ENCODE results near the gene TAT.
A peak's percentile ranks its signal among the peaks of the same experiment; 100 is the strongest.
"Not testable (repeated sequence)": the region's sequence is repeated elsewhere in the genome, so short reads cannot be mapped to it uniquely, and the experiment has no call there.

The TAT gene
- total RNA-seq = 0 to 0.09 (median 0) reads per million in 3 donors

DNA sequence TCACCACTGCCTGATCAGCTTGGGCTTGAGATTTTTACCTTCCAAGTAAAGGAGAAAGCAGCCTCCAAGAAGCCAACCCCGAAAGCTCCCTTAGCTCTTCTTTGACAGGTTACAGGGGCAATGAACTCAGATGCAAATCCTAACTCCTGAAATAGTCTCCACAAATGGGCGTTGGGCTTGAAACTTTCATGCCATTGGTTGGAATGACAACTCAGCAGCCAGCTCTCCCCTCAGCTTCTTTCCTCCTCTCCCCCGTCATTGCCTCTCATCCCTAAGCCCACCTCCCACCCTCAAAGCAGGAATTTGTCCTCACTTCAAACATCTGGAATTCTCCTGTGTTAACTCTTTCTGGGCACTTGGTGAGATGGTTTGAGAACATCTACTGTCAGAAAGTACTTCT, at the start of gene TAT:
TAT (minus strand) TSS at position 122 of the 400 bp plus-strand sequence. CDS start 677 bp downstream, outside the sequence.
- Histone ChIP-seq H3K4me1 (ENCODE audit: control insufficient read depth, insufficient read depth, low read length, poor library complexity, severe bottlenecking) (no peaks in the 10 kb centered on the region), H3K36me3 (ENCODE audit: control insufficient read depth, insufficient read depth, low read length) (no peaks in the 10 kb centered on the region), H3K27me3 (replicated peaks; ENCODE audit: control insufficient read depth, insufficient read depth, low read length, poor library complexity, severe bottlenecking) (no peaks in the 10 kb centered on the region), H3K27ac (ENCODE audit: insufficient read depth, low read length, poor library complexity, severe bottlenecking) (no peak within 1 kb of the TSS), H3K9me3 (ENCODE audit: control insufficient read depth, low read length) (no peaks in the 10 kb centered on the region), H3K4me3 (ENCODE audit: insufficient read depth, low read depth, low read length, poor library complexity, severe bottlenecking) (no peak within 1 kb of the TSS)
- no peak for DNase-seq

DNA sequence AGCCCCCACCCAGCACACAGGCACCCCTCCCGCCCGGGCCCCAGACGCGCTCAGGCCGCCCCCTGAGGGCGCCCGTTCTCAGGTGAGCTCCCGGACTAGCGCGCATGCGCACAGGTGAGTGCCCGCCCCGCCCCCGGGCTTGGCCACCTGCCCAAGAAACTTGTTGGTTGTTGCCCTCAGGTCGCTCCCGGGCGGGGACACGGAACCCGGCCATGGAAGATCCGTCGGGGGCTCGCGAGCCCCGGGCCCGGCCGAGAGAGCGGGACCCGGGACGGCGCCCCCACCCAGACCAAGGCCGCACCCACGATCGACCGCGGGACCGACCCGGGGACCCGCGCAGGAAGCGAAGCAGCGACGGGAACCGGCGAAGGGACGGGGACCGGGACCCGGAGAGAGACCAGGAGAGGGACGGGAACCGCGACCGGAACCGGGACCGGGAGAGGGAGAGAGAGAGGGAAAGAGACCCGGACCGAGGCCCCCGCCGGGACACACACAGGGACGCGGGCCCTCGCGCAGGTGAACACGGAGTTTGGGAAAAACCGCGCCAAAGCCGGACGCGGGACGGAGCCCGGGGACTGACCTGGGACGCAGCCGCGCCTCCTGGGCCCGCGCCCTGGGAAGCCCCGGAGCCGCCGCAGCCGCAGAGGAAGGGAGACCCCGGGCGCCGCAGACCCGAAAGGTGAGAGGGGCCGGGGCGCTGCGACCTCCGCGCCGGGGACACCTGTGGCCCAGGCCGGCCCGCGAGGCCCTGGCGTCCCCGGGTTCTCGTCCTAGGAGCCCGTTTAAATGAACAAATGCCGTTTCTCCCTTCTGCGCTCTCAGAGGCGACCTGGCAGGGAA, 49.3 kb upstream of the TAT start, which contains the start of gene MARVELD3:
MARVELD3 (plus strand) TSS at position 167 of the 840 bp plus-strand sequence; CDS start at position 213, 46 bp downstream.
- no peak for DNase-seq
- Histone ChIP-seq H3K36me3 (ENCODE audit: control insufficient read depth, insufficient read depth, low read length) (no peaks in the 10 kb centered on the region), H3K27ac (ENCODE audit: insufficient read depth, low read length, poor library complexity, severe bottlenecking) (no peak within 1 kb of the TSS), H3K27me3 (replicated peaks; ENCODE audit: control insufficient read depth, insufficient read depth, low read length, poor library complexity, severe bottlenecking) (peaks cover 22% of the 10 kb centered on the region), H3K4me3 (ENCODE audit: insufficient read depth, low read depth, low read length, poor library complexity, severe bottlenecking) (peak within 1 kb of the TSS; percentile 68), H3K9me3 (ENCODE audit: control insufficient read depth, low read length) (no peaks in the 10 kb centered on the region), H3K4me1 (ENCODE audit: control insufficient read depth, insufficient read depth, low read length, poor library complexity, severe bottlenecking) (peaks cover 19% of the 10 kb centered on the region)

DNA sequence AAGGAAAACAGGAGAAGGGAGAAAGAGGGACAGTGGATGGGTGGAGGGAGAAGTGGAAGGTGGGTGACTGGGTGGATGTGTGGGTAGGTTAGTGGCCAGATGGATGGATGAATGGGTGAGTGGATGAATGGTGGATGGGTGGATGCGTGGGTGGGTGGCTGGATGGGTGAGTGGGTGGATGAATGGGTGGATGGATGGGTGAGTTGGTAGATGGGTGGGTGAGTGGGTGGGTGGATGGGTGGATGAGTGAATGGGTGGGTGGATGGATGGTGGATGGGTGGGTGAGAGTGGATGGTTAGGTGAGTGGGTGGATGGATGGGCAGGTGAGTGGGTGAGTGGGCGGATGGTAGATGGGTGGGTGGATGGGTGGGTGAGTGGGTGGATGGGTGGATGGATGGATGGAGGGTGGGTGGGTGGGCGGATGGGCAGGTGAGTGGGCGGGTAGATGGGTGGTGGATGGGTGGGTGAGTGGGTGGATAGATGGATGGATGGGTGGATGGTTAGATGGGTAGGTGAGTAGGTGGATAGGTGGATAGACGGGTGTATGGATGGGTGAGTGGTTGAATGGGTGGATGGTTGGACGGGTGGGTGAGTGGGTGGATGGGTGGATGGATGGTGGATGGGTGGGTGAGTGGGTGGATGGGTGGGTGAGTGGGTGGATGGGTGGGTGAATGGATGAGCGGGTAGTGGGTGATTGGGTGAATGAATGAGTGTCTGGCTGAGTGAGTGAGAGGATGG, 48.4 kb upstream of the TAT start:
- Histone ChIP-seq H3K36me3 (ENCODE audit: control insufficient read depth, insufficient read depth, low read length) (no peaks in the 10 kb centered on the region), H3K27ac (ENCODE audit: insufficient read depth, low read length, poor library complexity, severe bottlenecking) (no peak overlapping the region), H3K4me3 (ENCODE audit: insufficient read depth, low read depth, low read length, poor library complexity, severe bottlenecking) (no peak overlapping the region), H3K9me3 (ENCODE audit: control insufficient read depth, low read length) (no peaks in the 10 kb centered on the region), H3K27me3 (replicated peaks; ENCODE audit: control insufficient read depth, insufficient read depth, low read length, poor library complexity, severe bottlenecking) (peaks cover 22% of the 10 kb centered on the region), H3K4me1 (ENCODE audit: control insufficient read depth, insufficient read depth, low read length, poor library complexity, severe bottlenecking) (peaks cover 19% of the 10 kb centered on the region)
- DNase-seq = no peak

DNA sequence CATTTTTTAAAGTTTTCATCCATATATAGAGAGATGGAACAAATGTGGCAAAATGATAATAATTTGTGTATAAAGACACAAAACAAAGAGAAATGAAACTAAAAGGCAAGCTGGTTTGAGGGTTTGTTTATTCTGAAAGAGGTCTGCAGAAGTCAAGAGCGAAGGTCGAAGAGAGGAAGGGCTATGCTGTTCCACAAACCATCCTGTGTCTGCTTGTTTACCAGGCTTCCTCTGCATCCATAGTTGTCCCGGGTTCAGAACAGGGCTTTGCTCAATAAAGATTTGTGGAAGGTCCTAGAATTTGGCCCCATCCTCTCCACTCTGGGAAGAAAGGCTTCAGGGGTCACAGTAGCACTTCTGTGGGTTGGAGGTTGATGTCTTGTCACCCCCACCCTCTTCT, 46.7 kb upstream of the TAT start:
- peaks cover 22% of the 10 kb centered on the region for H3K27me3 ChIP-seq (replicated peaks; ENCODE audit: control insufficient read depth, insufficient read depth, low read length, poor library complexity, severe bottlenecking)
- DNase-seq = no peak
- H3K4me3 ChIP-seq (ENCODE audit: insufficient read depth, low read depth, low read length, poor library complexity, severe bottlenecking) = no peak overlapping the region
- no peaks in the 10 kb centered on the region for H3K36me3 ChIP-seq (ENCODE audit: control insufficient read depth, insufficient read depth, low read length)
- peaks cover 19% of the 10 kb centered on the region for H3K4me1 ChIP-seq (ENCODE audit: control insufficient read depth, insufficient read depth, low read length, poor library complexity, severe bottlenecking)
- no peaks in the 10 kb centered on the region for H3K9me3 ChIP-seq (ENCODE audit: control insufficient read depth, low read length)
- no peak overlapping the region for H3K27ac ChIP-seq (ENCODE audit: insufficient read depth, low read length, poor library complexity, severe bottlenecking)

DNA sequence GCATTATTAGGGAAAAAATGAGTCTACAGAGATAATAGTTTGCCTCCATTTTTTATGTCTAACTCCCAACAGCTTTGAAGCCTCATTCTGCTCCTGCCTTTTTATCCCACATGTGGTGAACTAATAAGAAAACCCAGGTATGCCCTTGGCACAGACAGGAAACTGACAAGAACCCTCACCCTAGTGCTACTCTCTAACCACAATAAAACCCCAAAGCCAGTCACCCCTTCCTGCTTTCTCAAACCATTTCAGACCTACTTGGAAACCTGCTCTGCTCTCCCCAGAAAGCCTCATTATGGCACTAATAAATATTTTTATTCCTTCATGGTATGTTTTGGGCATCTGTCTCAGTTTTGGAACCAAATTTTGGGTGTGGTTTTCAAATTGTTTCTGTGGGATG, 45.2 kb upstream of the TAT start:
- Histone ChIP-seq H3K9me3 (ENCODE audit: control insufficient read depth, low read length) (no peaks in the 10 kb centered on the region), H3K27ac (ENCODE audit: insufficient read depth, low read length, poor library complexity, severe bottlenecking) (no peak overlapping the region), H3K36me3 (ENCODE audit: control insufficient read depth, insufficient read depth, low read length) (no peaks in the 10 kb centered on the region), H3K4me1 (ENCODE audit: control insufficient read depth, insufficient read depth, low read length, poor library complexity, severe bottlenecking) (peaks cover 19% of the 10 kb centered on the region), H3K27me3 (replicated peaks; ENCODE audit: control insufficient read depth, insufficient read depth, low read length, poor library complexity, severe bottlenecking) (peaks cover 22% of the 10 kb centered on the region), H3K4me3 (ENCODE audit: insufficient read depth, low read depth, low read length, poor library complexity, severe bottlenecking) (no peak overlapping the region)
- DNase-seq = no peak

DNA sequence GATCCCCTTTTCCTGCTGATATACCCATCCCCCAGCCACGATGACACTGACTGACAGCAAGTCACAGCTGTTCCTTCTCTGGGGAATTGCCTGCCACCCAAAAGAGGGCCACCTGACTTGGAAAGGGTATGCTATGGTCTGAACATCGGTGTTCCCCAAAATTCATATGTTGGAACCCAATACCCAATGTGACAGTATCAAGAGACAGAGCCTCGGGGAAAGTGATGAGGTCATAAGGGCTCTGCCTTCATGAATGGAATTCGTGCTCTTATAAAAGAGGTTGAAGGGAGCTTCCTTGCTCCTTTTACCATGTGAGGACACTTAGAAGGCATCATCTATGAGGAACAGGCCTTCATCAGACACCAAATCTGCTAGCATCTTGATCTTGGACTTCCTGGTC, 41.5 kb upstream of the TAT start:
- DNase-seq = no peak
- no peak overlapping the region for H3K27ac ChIP-seq (ENCODE audit: insufficient read depth, low read length, poor library complexity, severe bottlenecking)
- no peaks in the 10 kb centered on the region for H3K9me3 ChIP-seq (ENCODE audit: control insufficient read depth, low read length)
- no peaks in the 10 kb centered on the region for H3K27me3 ChIP-seq (replicated peaks; ENCODE audit: control insufficient read depth, insufficient read depth, low read length, poor library complexity, severe bottlenecking)
- H3K4me3 ChIP-seq (ENCODE audit: insufficient read depth, low read depth, low read length, poor library complexity, severe bottlenecking) = no peak overlapping the region
- no peaks in the 10 kb centered on the region for H3K36me3 ChIP-seq (ENCODE audit: control insufficient read depth, insufficient read depth, low read length)
- H3K4me1 ChIP-seq (ENCODE audit: control insufficient read depth, insufficient read depth, low read length, poor library complexity, severe bottlenecking) = peaks cover 6% of the 10 kb centered on the region

DNA sequence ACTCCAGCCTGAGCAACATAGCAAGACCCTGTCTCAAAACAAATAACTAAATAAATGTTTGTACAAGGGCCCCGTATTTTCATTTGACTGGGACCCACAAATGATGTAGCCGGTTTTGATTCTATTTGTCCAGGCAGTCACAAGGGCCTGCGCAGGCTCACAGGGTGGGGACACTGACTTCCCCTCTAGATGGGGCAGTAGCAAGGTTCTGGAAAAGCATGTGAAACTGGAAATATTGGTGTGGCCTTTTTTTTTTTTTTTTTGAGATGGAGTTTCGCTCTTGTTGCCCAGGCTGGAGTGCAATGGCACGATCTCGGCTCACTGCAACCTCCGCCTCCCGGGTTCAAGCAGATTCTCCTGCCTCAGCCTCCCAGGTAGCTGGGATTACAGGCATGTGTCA, 38.1 kb upstream of the TAT start:
- H3K4me3 ChIP-seq (ENCODE audit: insufficient read depth, low read depth, low read length, poor library complexity, severe bottlenecking); H3K27ac ChIP-seq (ENCODE audit: insufficient read depth, low read length, poor library complexity, severe bottlenecking); H3K4me1 ChIP-seq (ENCODE audit: control insufficient read depth, insufficient read depth, low read length, poor library complexity, severe bottlenecking); H3K36me3 ChIP-seq (ENCODE audit: control insufficient read depth, insufficient read depth, low read length); H3K27me3 ChIP-seq (replicated peaks; ENCODE audit: control insufficient read depth, insufficient read depth, low read length, poor library complexity, severe bottlenecking); DNase-seq; H3K9me3 ChIP-seq (ENCODE audit: control insufficient read depth, low read length): not testable (repeated sequence)

DNA sequence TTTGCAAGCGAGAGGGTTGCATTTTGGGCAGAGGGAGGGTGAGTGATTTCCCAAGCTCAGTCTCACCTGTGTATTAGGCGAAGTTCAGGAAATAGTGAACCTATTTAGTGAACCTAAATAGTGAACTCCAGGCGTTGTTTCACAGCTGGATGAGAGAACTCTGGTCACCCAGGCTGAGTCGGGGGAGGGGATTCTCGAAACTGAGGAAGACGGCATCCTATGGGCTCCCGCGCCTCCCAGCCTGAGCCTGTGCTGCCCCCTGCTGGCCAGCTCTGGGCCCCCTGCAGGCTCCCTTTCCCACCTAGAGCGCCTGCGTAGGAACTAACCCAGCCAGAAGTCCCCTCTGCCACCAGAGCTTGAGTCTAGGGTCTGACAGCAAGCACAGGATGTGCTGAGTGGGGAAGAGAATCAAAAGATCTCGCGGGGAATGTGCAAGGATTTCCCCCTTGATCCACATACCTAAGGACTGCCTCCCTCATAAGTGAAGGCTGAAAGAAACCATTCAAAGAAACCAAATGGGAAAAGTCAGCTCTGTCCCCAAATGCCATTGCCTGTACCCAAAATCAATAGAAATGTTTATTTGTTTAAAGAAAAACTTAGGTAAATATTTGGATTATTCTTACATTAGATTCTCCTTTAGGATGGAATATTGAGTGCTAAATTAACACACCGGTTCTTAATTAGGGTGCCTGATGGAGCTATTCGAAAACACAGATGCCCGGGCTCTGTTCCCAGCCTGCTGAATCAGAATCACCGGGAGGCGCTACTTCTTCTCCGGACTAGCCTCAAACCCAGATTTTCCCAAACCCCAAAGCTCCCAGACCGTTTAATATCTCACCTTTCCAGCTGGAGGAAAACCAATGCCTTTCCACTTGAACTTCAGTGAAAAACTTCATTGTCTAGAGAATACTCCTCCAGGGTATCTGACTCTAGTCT, 34.3 kb upstream of the TAT start:
- Histone ChIP-seq H3K9me3 (ENCODE audit: control insufficient read depth, low read length) (no peaks in the 10 kb centered on the region), H3K4me1 (ENCODE audit: control insufficient read depth, insufficient read depth, low read length, poor library complexity, severe bottlenecking) (no peaks in the 10 kb centered on the region), H3K27ac (ENCODE audit: insufficient read depth, low read length, poor library complexity, severe bottlenecking) (no peak overlapping the region), H3K36me3 (ENCODE audit: control insufficient read depth, insufficient read depth, low read length) (no peaks in the 10 kb centered on the region), H3K4me3 (ENCODE audit: insufficient read depth, low read depth, low read length, poor library complexity, severe bottlenecking) (no peak overlapping the region), H3K27me3 (replicated peaks; ENCODE audit: control insufficient read depth, insufficient read depth, low read length, poor library complexity, severe bottlenecking) (no peaks in the 10 kb centered on the region)
- peak; percentile 37 to 56 (median 44) for DNase-seq

DNA sequence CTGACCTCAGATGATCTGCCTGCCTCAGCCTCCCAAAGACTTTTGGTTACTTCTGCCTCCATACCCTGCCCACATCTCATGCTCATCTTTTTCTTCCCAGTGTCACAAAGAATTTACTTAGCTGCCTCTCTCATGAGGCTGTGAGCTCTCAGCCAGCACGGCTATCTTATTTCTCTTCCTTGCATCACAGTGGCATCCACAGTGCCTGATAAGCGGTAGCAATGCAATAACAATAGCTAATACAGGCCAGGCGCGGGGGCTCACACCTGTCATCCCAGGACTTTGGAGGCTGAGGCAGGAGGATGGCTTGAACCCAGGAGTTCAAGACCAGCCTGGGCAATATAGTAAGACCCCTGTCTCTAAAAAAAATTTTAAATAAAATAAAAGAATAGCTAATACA, 33.6 kb upstream of the TAT start:
- no peaks in the 10 kb centered on the region for H3K27me3 ChIP-seq (replicated peaks; ENCODE audit: control insufficient read depth, insufficient read depth, low read length, poor library complexity, severe bottlenecking)
- no peaks in the 10 kb centered on the region for H3K36me3 ChIP-seq (ENCODE audit: control insufficient read depth, insufficient read depth, low read length)
- no peak overlapping the region for H3K4me3 ChIP-seq (ENCODE audit: insufficient read depth, low read depth, low read length, poor library complexity, severe bottlenecking)
- H3K4me1 ChIP-seq (ENCODE audit: control insufficient read depth, insufficient read depth, low read length, poor library complexity, severe bottlenecking) = no peaks in the 10 kb centered on the region
- DNase-seq = no peak
- no peaks in the 10 kb centered on the region for H3K9me3 ChIP-seq (ENCODE audit: control insufficient read depth, low read length)
- no peak overlapping the region for H3K27ac ChIP-seq (ENCODE audit: insufficient read depth, low read length, poor library complexity, severe bottlenecking)
